Measurements from ENCODE around the gene MLC1. TPM values are rescaled to one million over a fixed set of nuclear protein-coding genes. Genes with fewer than 3 reads are reported as not detected.

MLC1 gene
- total RNA-seq, 1 donor from 2014 or later: not detected

GRCh38 chr22:50056214-50056972 lies 28.8 kb downstream of the MLC1 start:
- TF ChIP-seq CTCF (IDR thresholded peaks at IDR 0.05; ENCODE audit: unreplicated experiment): no peak
- Mint-ChIP-seq H3K4me3 (ENCODE audit: low read depth) (no peak overlapping the region), H3K27me3 (peaks cover 9% of the 10 kb centered on the region), H3K9me3 (ENCODE audit: low read depth) (peaks cover 10% of the 10 kb centered on the region), H3K36me3 (ENCODE audit: insufficient read depth) (no peaks in the 10 kb centered on the region), H3K27ac (no peak overlapping the region), H3K4me1 (ENCODE audit: low read depth) (peaks cover 25% of the 10 kb centered on the region)
- DNase-seq (ENCODE audit: low spot score, unreplicated experiment): no peak

- Mint-ChIP-seq H3K4me3 (ENCODE audit: low read depth) (no peak overlapping the region), H3K27ac (no peak overlapping the region), H3K4me1 (ENCODE audit: low read depth) (peaks cover under 1% of the 10 kb centered on the region), H3K9me3 (ENCODE audit: low read depth) (peaks cover 10% of the 10 kb centered on the region), H3K27me3 (peaks cover 10% of the 10 kb centered on the region), H3K36me3 (ENCODE audit: insufficient read depth) (no peaks in the 10 kb centered on the region)
- no peak for TF ChIP-seq CTCF (IDR thresholded peaks at IDR 0.05; ENCODE audit: unreplicated experiment)
- no peak for DNase-seq (ENCODE audit: low spot score, unreplicated experiment)
Observed at GRCh38 chr22:50053861-50054260, 31.4 kb downstream of the MLC1 start.

- no peaks in the 10 kb centered on the region for H3K4me1 Mint-ChIP-seq (ENCODE audit: low read depth)
- DNase-seq (ENCODE audit: low spot score, unreplicated experiment): no peak
- H3K9me3 Mint-ChIP-seq (ENCODE audit: low read depth): peaks cover 10% of the 10 kb centered on the region
- H3K27me3 Mint-ChIP-seq: peaks cover 10% of the 10 kb centered on the region
- H3K36me3 Mint-ChIP-seq (ENCODE audit: insufficient read depth): no peaks in the 10 kb centered on the region
- no peak overlapping the region for H3K27ac Mint-ChIP-seq
- TF ChIP-seq CTCF (IDR thresholded peaks at IDR 0.05; ENCODE audit: unreplicated experiment): no peak
- H3K4me3 Mint-ChIP-seq (ENCODE audit: low read depth): no peak overlapping the region
Observed at GRCh38 chr22:50051930-50052329, 33.3 kb downstream of the MLC1 start.

GRCh38 chr22:50049299-50050195 lies 35.7 kb downstream of the MLC1 start:
- TF ChIP-seq CTCF (IDR thresholded peaks at IDR 0.05; ENCODE audit: unreplicated experiment): no peak

GRCh38 chr22:50048836-50049235 lies 36.4 kb downstream of the MLC1 start:
- H3K4me1 Mint-ChIP-seq (ENCODE audit: low read depth): no peaks in the 10 kb centered on the region
- no peak overlapping the region for H3K27ac Mint-ChIP-seq
- H3K36me3 Mint-ChIP-seq (ENCODE audit: insufficient read depth): no peaks in the 10 kb centered on the region

More at GRCh38 chr22:50049299-50050195, 35.7 kb downstream of the MLC1 start:
- Mint-ChIP-seq H3K4me3 (ENCODE audit: low read depth) (no peak overlapping the region), H3K4me1 (ENCODE audit: low read depth) (no peaks in the 10 kb centered on the region), H3K36me3 (ENCODE audit: insufficient read depth) (no peaks in the 10 kb centered on the region), H3K27ac (no peak overlapping the region), H3K9me3 (ENCODE audit: low read depth) (peaks cover 10% of the 10 kb centered on the region), H3K27me3 (peaks cover 10% of the 10 kb centered on the region)
- DNase-seq (ENCODE audit: low spot score, unreplicated experiment): no peak

More at GRCh38 chr22:50048836-50049235, 36.4 kb downstream of the MLC1 start:
- H3K4me3 Mint-ChIP-seq (ENCODE audit: low read depth): no peak overlapping the region
- H3K27me3 Mint-ChIP-seq: peaks cover 8% of the 10 kb centered on the region
- H3K9me3 Mint-ChIP-seq (ENCODE audit: low read depth): peaks cover 8% of the 10 kb centered on the region
- TF ChIP-seq CTCF (IDR thresholded peaks at IDR 0.05; ENCODE audit: unreplicated experiment): no peak
- no peak for DNase-seq (ENCODE audit: low spot score, unreplicated experiment)
